Left lung (tissue), 10 donors: ENCODE measurements around the gene ARF6. TPM values are rescaled to one million over a fixed set of nuclear protein-coding genes. Genes with fewer than 3 reads are reported as not detected.
"Not testable (repeated sequence)": the region's sequence is repeated elsewhere in the genome, so short reads cannot be mapped to it uniquely, and the experiment has no call there.

ENCODE experiments used
- ATAC-seq: fragments of 200-7000 bp; cut with Tn5 transposase; one replicate; pipeline ENCODE4 v1.9.1; 2020; ENCODE audit warnings: moderate library complexity
- DNase-seq, 4 donors: peaks; one replicate each; pipeline ENCODE4 v3.0.0-alpha.2; 2013 to 2020
- H3K27ac ChIP-seq, 2 donors: fragments of 200-600 bp; sonication (generic) in 1 of 2; one replicate each; pipeline versions ENCODE4 v1.5.0 to v1.8.0; 2020 to 2021
- H3K27me3 ChIP-seq, 2 donors: fragments of 200-600 bp; sonication (generic) in 1 of 2; one replicate each; pipeline versions ENCODE4 v1.5.0 to v1.8.0; 2020 to 2021
- H3K36me3 ChIP-seq, 2 donors: fragments of 200-600 bp; sonication (generic) in 1 of 2; one replicate each; pipeline versions ENCODE4 v1.5.0 to v1.8.0; 2020 to 2021
- H3K4me1 ChIP-seq, 2 donors: fragments of 200-600 bp; one replicate each; pipeline ENCODE4 v1.8.0; 2021
- H3K4me3 ChIP-seq, 2 donors: fragments of 200-600 bp; sonication (generic) in 1 of 2; one replicate each; pipeline versions ENCODE4 v1.5.0 to v1.8.0; 2020 to 2021; ENCODE audit warnings: mild to moderate bottlenecking in 1 of 2
- H3K9me3 ChIP-seq, 2 donors: fragments of 200-600 bp; sonication (generic) in 1 of 2; one replicate each; pipeline versions ENCODE4 v1.5.0 to v1.8.0; 2020 to 2021
- intact Hi-C, 2 donors: fragments of 100-400 bp; cut with DNase I; formaldehyde crosslinking; loops; one replicate each; pipeline versions ENCODE4 v1.11.2 to v1.14.2; 2022
- polyA plus RNA-seq, 6 donors: library from polyadenylated mRNA; unstranded; fragments of 120-200 nt; gene quantifications; one replicate each; pipeline ENCODE4 v1.2.1, GENCODE V29; 2013; ENCODE audit not compliant: insufficient read length in 6 of 6
- total RNA-seq, 2 donors: library from RNA; stranded (reverse); fragmentation: NEBNext Ultra II Directional; extraction: Animal tissue kit (Norgen Biotek cat#: 25700); gene quantifications; one replicate each; pipeline ENCODE4 v1.2.1, GENCODE V29; 2021
- TF ChIP-seq, protein P1 (sequence below), 2 donors: fragments of 200-600 bp; sonication (generic) in 1 of 2; IDR thresholded peaks; one replicate each; pipeline versions ENCODE4 v1.5.0 to v1.8.0; 2021; ENCODE audit warnings: antibody characterized with exemption in 2 of 2
- donor health status: DM: no; HTN: yes; CAD: no.
- donor health status: DM: no; HTN: no; CAD: no.

ARF6 gene
- total and polyA plus RNA-seq, 8 donors = 46.8 to 89.0 (median 54.7) TPM

GRCh38 chr14:49931523-49931922 is 38.6 kb downstream of the ARF6 start:
- Histone ChIP-seq H3K4me1 (peaks cover 5 to 7% of the 10 kb centered on the region in 2 donors), H3K27ac (no peak overlapping the region), H3K9me3 (no peaks in the 10 kb centered on the region), H3K36me3 (no peaks in the 10 kb centered on the region), H3K27me3 (no peaks in the 10 kb centered on the region), H3K4me3 (no peak overlapping the region)
- TF ChIP-seq, protein P1, sequence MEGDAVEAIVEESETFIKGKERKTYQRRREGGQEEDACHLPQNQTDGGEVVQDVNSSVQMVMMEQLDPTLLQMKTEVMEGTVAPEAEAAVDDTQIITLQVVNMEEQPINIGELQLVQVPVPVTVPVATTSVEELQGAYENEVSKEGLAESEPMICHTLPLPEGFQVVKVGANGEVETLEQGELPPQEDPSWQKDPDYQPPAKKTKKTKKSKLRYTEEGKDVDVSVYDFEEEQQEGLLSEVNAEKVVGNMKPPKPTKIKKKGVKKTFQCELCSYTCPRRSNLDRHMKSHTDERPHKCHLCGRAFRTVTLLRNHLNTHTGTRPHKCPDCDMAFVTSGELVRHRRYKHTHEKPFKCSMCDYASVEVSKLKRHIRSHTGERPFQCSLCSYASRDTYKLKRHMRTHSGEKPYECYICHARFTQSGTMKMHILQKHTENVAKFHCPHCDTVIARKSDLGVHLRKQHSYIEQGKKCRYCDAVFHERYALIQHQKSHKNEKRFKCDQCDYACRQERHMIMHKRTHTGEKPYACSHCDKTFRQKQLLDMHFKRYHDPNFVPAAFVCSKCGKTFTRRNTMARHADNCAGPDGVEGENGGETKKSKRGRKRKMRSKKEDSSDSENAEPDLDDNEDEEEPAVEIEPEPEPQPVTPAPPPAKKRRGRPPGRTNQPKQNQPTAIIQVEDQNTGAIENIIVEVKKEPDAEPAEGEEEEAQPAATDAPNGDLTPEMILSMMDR (IDR thresholded peaks at IDR 0.05) = no peak
- intact Hi-C loops = no loop called here
- DNase-seq (no peak), ATAC-seq (no peak)

DNA sequence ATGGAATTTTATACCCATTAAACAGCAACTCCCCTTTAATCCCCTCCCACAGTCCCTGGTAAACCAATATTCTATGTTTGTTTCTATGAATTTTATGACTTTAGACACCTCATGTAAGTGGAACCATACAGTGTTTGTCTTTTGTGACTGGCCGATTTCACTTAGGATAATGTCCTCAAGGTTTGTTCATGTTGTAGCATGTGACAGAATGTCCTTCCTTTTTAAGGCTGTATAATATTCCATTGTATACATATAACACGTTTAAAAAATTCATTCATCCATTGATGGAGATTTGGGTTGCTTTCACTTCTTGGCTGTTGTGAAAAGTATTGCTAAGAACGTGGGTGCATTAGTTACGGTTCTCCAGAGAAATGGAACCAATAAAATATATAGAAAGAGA is 40.2 kb downstream of the ARF6 start:
- Histone ChIP-seq H3K4me3 (no peak overlapping the region), H3K27ac (no peak overlapping the region), H3K27me3 (no peaks in the 10 kb centered on the region), H3K4me1 (peaks cover 5 to 7% of the 10 kb centered on the region in 2 donors), H3K9me3 (no peaks in the 10 kb centered on the region), H3K36me3 (no peaks in the 10 kb centered on the region)
- DNase-seq (no peak), ATAC-seq (no peak)
- TF ChIP-seq, protein P1 (IDR thresholded peaks at IDR 0.05) = no peak
- intact Hi-C loops = no loop called here

GRCh38 chr14:49933704-49934103 is 40.8 kb downstream of the ARF6 start:
- ATAC-seq (no peak), DNase-seq (no peak)
- Histone ChIP-seq H3K9me3 (no peaks in the 10 kb centered on the region), H3K36me3 (no peaks in the 10 kb centered on the region), H3K4me3 (no peak overlapping the region), H3K27me3 (no peaks in the 10 kb centered on the region), H3K27ac (no peak overlapping the region), H3K4me1 (peaks cover 5 to 7% of the 10 kb centered on the region in 2 donors)
- TF ChIP-seq, protein P1 (IDR thresholded peaks at IDR 0.05) = no peak
- intact Hi-C loops = no loop called here

DNA sequence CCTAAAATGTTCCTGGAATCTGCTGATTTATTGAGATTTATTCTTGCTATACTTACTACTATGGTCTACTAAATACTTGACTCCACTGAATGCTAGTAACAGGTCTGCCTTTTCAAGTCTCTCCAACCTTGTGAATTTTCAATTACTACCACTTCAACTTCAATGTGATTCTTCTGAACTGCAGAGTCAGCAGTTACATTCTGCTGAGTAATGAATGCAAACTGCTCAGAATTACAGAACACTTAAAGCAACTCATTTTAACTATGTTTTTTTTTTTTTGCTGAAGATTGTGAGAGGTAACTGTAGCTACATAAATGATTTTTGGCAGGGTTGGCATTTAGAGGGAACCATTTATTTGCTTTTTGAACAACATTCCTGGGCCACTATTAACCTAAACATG is 41.8 kb downstream of the ARF6 start:
- intact Hi-C loops = no loop called here
- H3K27me3 ChIP-seq = no peaks in the 10 kb centered on the region
- peak in 1 of 4 donors; percentile 65 for DNase-seq
- TF ChIP-seq, protein P1 (IDR thresholded peaks at IDR 0.05) = no peak
- peaks cover 5 to 7% of the 10 kb centered on the region in 2 donors for H3K4me1 ChIP-seq
- ATAC-seq = peak; percentile 71
- no peak overlapping the region for H3K4me3 ChIP-seq
- H3K27ac ChIP-seq = no peak overlapping the region
- no peaks in the 10 kb centered on the region for H3K36me3 ChIP-seq
- H3K9me3 ChIP-seq = no peaks in the 10 kb centered on the region

- Histone ChIP-seq H3K36me3 (no peaks in the 10 kb centered on the region), H3K9me3 (no peaks in the 10 kb centered on the region), H3K27me3 (no peaks in the 10 kb centered on the region), H3K27ac (no peak overlapping the region), H3K4me1 (peaks cover 5 to 10% of the 10 kb centered on the region in 2 donors), H3K4me3 (no peak overlapping the region)
- no peak for ATAC-seq
- TF ChIP-seq, protein P1 (IDR thresholded peaks at IDR 0.05) = no peak
- DNase-seq = no peak
- intact Hi-C loops = no loop called here
These were observed 42.6 kb downstream of the ARF6 start for GRCh38 chr14:49935526-49935925.

- DNase-seq, intact Hi-C loops, H3K9me3 ChIP-seq, H3K27me3 ChIP-seq, H3K4me3 ChIP-seq, H3K36me3 ChIP-seq, H3K27ac ChIP-seq, ATAC-seq: not testable (repeated sequence)
- H3K4me1 ChIP-seq = peaks cover 5 to 17% of the 10 kb centered on the region in 2 donors
These were observed 43.4 kb downstream of the ARF6 start for GRCh38 chr14:49936246-49936645.

GRCh38 chr14:49936882-49937281 is 44.0 kb downstream of the ARF6 start:
- H3K27ac ChIP-seq, intact Hi-C loops, ATAC-seq, DNase-seq, H3K9me3 ChIP-seq, H3K36me3 ChIP-seq, H3K4me3 ChIP-seq, H3K27me3 ChIP-seq: not testable (repeated sequence)
- peaks cover 5 to 20% of the 10 kb centered on the region in 2 donors for H3K4me1 ChIP-seq

GRCh38 chr14:49939215-49939614 is 46.3 kb downstream of the ARF6 start:
- H3K36me3 ChIP-seq, H3K27me3 ChIP-seq, intact Hi-C loops, DNase-seq, H3K27ac ChIP-seq, ATAC-seq, H3K9me3 ChIP-seq, H3K4me3 ChIP-seq: not testable (repeated sequence)
- H3K4me1 ChIP-seq = peaks cover 5 to 20% of the 10 kb centered on the region in 2 donors
